WTC11 (cell line): Measurements from ENCODE around the gene SIGLEC14. TPM values are rescaled to one million over a fixed set of nuclear protein-coding genes. Genes with fewer than 3 reads are reported as not detected.

Experiments
- ATAC-seq: fragments of 200-7000 bp; cut with Tn5 transposase; 2 replicates; pipeline ENCODE4 v1.10.0; 2021; ENCODE audit warnings: mild to moderate bottlenecking, moderate library complexity
- CTCF ChIA-PET: fragments of 300-600 bp; sonication (Branson Sonifier 250); formaldehyde crosslinking; loops from one replicate; lab custom pipeline; 2021; ENCODE audit warnings: antibody characterized with exemption; lab: Charles Lee
- POLR2A ChIA-PET: fragments of 350-600 bp; sonication (Branson Sonifier 250); formaldehyde crosslinking; loops from one replicate; lab custom pipeline; 2021; ENCODE audit warnings: antibody characterized with exemption; lab: Charles Lee
- DNase-seq: peaks from one replicate; pipeline ENCODE4 v3.0.0; 2021; ENCODE audit warnings: low spot score
- H3K27ac Mint-ChIP-seq: 2 replicates; pipeline ENCODE4 v1.8.0; 2021; ENCODE audit warnings: mixed read lengths
- H3K27me3 Mint-ChIP-seq: 2 replicates; pipeline ENCODE4 v1.8.0; 2021; ENCODE audit warnings: low read depth, mild to moderate bottlenecking, moderate library complexity, mixed read lengths
- H3K36me3 Mint-ChIP-seq: 2 replicates; pipeline ENCODE4 v1.8.0; 2021; ENCODE audit warnings: mixed read lengths
- H3K4me1 Mint-ChIP-seq: 2 replicates; pipeline ENCODE4 v1.8.0; 2022; ENCODE audit warnings: mixed read lengths
- H3K4me3 Mint-ChIP-seq: 2 replicates; pipeline ENCODE4 v1.8.0; 2021; ENCODE audit warnings: mild to moderate bottlenecking, moderate library complexity, mixed read lengths
- H3K9me3 Mint-ChIP-seq: 2 replicates; pipeline ENCODE4 v1.8.0; 2021; ENCODE audit warnings: mixed read lengths
- AR ChIP-seq: fragments of 250-450 bp; sonication (Bioruptor Pico); IDR thresholded peaks from 2 replicates; pipeline ENCODE4 v1.9.0; 2021; ENCODE audit warnings: mild to moderate bottlenecking
- E2F1 ChIP-seq: sonication (generic); formaldehyde crosslinking; IDR thresholded peaks from 2 replicates; pipeline ENCODE4 v1.8.0; 2022; ENCODE audit warnings: mild to moderate bottlenecking, missing genetic modification reagents
- E2F4 ChIP-seq: sonication (generic); formaldehyde crosslinking; IDR thresholded peaks from 2 replicates; pipeline ENCODE4 v1.8.1; 2022; ENCODE audit warnings: low read depth, mild to moderate bottlenecking, moderate library complexity, missing genetic modification reagents, borderline replicate concordance
- ELF4 ChIP-seq: sonication (generic); formaldehyde crosslinking; IDR thresholded peaks from 2 replicates; pipeline ENCODE4 v1.8.1; 2022; ENCODE audit warnings: low read depth, mild to moderate bottlenecking, moderate library complexity, missing genetic modification reagents
- ESRRA ChIP-seq: sonication (generic); formaldehyde crosslinking; IDR thresholded peaks from 2 replicates; pipeline ENCODE4 v1.8.1; 2022; ENCODE audit warnings: mild to moderate bottlenecking, missing genetic modification reagents, borderline replicate concordance
- IRF2 ChIP-seq: sonication (generic); formaldehyde crosslinking; IDR thresholded peaks from 2 replicates; pipeline ENCODE4 v1.8.0; 2022; ENCODE audit warnings: low read depth, missing genetic modification reagents, borderline replicate concordance
- JAZF1 ChIP-seq: fragments of 250-450 bp; sonication (Bioruptor Pico); IDR thresholded peaks from 2 replicates; pipeline ENCODE4 v1.9.0; 2021; ENCODE audit warnings: moderate library complexity, mild to moderate bottlenecking, inconsistent platforms
- NFE2L1 ChIP-seq: sonication (generic); formaldehyde crosslinking; IDR thresholded peaks from 2 replicates; pipeline ENCODE4 v1.8.1; 2023; ENCODE audit warnings: missing genetic modification reagents
- NR2C2 ChIP-seq: sonication (generic); formaldehyde crosslinking; IDR thresholded peaks from 2 replicates; pipeline ENCODE4 v1.8.0; 2022; ENCODE audit warnings: mild to moderate bottlenecking, missing genetic modification reagents
- OVOL2 ChIP-seq: fragments of 250-450 bp; sonication (Bioruptor Pico); IDR thresholded peaks from 2 replicates; pipeline ENCODE4 v1.9.0; 2021; ENCODE audit warnings: mild to moderate bottlenecking, borderline replicate concordance
- PRDM15 ChIP-seq: sonication (generic); formaldehyde crosslinking; IDR thresholded peaks from 2 replicates; pipeline ENCODE4 v1.8.0; 2022; ENCODE audit warnings: missing genetic modification reagents
- PREB ChIP-seq: sonication (generic); formaldehyde crosslinking; IDR thresholded peaks from 2 replicates; pipeline ENCODE4 v1.8.1; 2022; ENCODE audit warnings: mild to moderate bottlenecking, missing genetic modification reagents, moderate library complexity, borderline replicate concordance
- RELA ChIP-seq: sonication (generic); formaldehyde crosslinking; IDR thresholded peaks from 2 replicates; pipeline ENCODE4 v1.8.1; 2022; ENCODE audit warnings: missing genetic modification reagents, mild to moderate bottlenecking, borderline replicate concordance
- SOX15 ChIP-seq: fragments of 250-450 bp; sonication (Bioruptor Pico); IDR thresholded peaks from 2 replicates; pipeline ENCODE4 v1.9.0; 2021; ENCODE audit warnings: mild to moderate bottlenecking
- USF2 ChIP-seq: sonication (generic); formaldehyde crosslinking; IDR thresholded peaks from 2 replicates; pipeline ENCODE4 v1.8.1; 2023; ENCODE audit warnings: mild to moderate bottlenecking, missing genetic modification reagents, moderate library complexity
- ZNF138 ChIP-seq: sonication (generic); formaldehyde crosslinking; conservative IDR thresholded peaks from 2 replicates; pipeline ENCODE4 v1.8.1; 2022; ENCODE audit warnings: mild to moderate bottlenecking, moderate library complexity, missing genetic modification reagents
- ZNF263 ChIP-seq: sonication (generic); formaldehyde crosslinking; IDR thresholded peaks from 2 replicates; pipeline ENCODE4 v1.8.1; 2022; ENCODE audit warnings: low read depth, mild to moderate bottlenecking, moderate library complexity, missing genetic modification reagents
- ZNF396 ChIP-seq: fragments of 250-450 bp; sonication (Bioruptor Pico); IDR thresholded peaks from 2 replicates; pipeline ENCODE4 v1.8.0; 2021; ENCODE audit warnings: mild to moderate bottlenecking, moderate library complexity, borderline replicate concordance
- total RNA-seq: library from RNA; stranded (reverse); gene quantifications from 3 replicates; pipeline ENCODE4 v1.2.3, GENCODE V29; 2021
- TF ChIP-seq, protein P1 (sequence below): sonication (generic); formaldehyde crosslinking; IDR thresholded peaks from 2 replicates; pipeline ENCODE4 v1.8.0; 2023; ENCODE audit warnings: missing genetic modification reagents, mild to moderate bottlenecking, borderline replicate concordance
- TF ChIP-seq, protein P2 (sequence below): sonication (generic); formaldehyde crosslinking; IDR thresholded peaks from 2 replicates; pipeline ENCODE4 v1.8.1; 2023; ENCODE audit warnings: mild to moderate bottlenecking, missing genetic modification reagents, moderate library complexity

SIGLEC14 gene
- total RNA-seq, 1 experiment from 2014 or later: not detected

DNA sequence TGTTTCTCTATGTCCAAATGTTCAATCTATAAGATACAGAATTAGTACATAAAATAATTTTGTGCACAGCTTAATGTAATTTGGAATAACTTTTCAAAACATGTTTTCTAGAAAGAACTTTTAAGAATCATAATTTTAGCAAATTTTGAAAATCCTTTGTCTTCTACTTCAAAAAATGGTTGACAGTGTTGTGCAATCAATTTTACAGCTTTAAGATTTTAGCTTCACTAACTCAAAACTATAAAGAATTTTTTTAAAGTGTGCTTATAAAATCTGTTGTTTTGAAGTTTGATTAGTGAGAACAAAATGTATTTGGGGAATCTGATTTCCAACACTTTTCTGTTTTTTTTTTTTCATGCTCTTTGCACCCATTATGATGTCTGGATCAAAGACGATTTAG, 33.8 kb upstream of the SIGLEC14 start (continued):
- TF ChIP-seq PRDM15 (CRISPR knock-in tag) (no peak), RELA (CRISPR knock-in tag) (no peak), PREB (no peak), E2F1 (no peak), NR2C2 (no peak), JAZF1 (CRISPR knock-in tag) (no peak), ZNF138 (CRISPR knock-in tag) (no peak)

- CTCF ChIA-PET: interaction anchor here (1.1 to 3.4 kb wide), 5 partner anchors 11 to 101 kb away, joined by 4 to 13 read pairs (median 10); no protein-coding TSS in a partner anchor
- H3K9me3 Mint-ChIP-seq: peaks cover 16% of the 10 kb centered on the region
- no peak for TF ChIP-seq ZNF396 (CRISPR knock-in tag)
- no peak for TF ChIP-seq ZNF263 (CRISPR knock-in tag)
- TF ChIP-seq ELF4 (CRISPR knock-in tag): no peak
- TF ChIP-seq AR (CRISPR knock-in tag): no peak
- no peak for TF ChIP-seq NFE2L1
- TF ChIP-seq, protein P1, sequence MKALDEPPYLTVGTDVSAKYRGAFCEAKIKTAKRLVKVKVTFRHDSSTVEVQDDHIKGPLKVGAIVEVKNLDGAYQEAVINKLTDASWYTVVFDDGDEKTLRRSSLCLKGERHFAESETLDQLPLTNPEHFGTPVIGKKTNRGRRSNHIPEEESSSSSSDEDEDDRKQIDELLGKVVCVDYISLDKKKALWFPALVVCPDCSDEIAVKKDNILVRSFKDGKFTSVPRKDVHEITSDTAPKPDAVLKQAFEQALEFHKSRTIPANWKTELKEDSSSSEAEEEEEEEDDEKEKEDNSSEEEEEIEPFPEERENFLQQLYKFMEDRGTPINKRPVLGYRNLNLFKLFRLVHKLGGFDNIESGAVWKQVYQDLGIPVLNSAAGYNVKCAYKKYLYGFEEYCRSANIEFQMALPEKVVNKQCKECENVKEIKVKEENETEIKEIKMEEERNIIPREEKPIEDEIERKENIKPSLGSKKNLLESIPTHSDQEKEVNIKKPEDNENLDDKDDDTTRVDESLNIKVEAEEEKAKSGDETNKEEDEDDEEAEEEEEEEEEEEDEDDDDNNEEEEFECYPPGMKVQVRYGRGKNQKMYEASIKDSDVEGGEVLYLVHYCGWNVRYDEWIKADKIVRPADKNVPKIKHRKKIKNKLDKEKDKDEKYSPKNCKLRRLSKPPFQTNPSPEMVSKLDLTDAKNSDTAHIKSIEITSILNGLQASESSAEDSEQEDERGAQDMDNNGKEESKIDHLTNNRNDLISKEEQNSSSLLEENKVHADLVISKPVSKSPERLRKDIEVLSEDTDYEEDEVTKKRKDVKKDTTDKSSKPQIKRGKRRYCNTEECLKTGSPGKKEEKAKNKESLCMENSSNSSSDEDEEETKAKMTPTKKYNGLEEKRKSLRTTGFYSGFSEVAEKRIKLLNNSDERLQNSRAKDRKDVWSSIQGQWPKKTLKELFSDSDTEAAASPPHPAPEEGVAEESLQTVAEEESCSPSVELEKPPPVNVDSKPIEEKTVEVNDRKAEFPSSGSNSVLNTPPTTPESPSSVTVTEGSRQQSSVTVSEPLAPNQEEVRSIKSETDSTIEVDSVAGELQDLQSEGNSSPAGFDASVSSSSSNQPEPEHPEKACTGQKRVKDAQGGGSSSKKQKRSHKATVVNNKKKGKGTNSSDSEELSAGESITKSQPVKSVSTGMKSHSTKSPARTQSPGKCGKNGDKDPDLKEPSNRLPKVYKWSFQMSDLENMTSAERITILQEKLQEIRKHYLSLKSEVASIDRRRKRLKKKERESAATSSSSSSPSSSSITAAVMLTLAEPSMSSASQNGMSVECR (CRISPR knock-in tag): no peak
- TF ChIP-seq SOX15: no peak
- TF ChIP-seq, protein P2, sequence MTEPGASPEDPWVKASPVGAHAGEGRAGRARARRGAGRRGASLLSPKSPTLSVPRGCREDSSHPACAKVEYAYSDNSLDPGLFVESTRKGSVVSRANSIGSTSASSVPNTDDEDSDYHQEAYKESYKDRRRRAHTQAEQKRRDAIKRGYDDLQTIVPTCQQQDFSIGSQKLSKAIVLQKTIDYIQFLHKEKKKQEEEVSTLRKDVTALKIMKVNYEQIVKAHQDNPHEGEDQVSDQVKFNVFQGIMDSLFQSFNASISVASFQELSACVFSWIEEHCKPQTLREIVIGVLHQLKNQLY: no peak
- TF ChIP-seq IRF2 (CRISPR knock-in tag): no peak
- no peak for TF ChIP-seq ESRRA (CRISPR knock-in tag)
- TF ChIP-seq OVOL2 (CRISPR knock-in tag): no peak
- no peak for TF ChIP-seq USF2 (CRISPR knock-in tag)
- TF ChIP-seq E2F4: no peak
- TF ChIP-seq JAZF1 (CRISPR knock-in tag): no peak
- peaks cover 26% of the 10 kb centered on the region for H3K27me3 Mint-ChIP-seq
- ATAC-seq (no peak), DNase-seq (no peak)
- no peaks in the 10 kb centered on the region for H3K4me1 Mint-ChIP-seq
- no peaks in the 10 kb centered on the region; the same call in 1 of the 2 replicates for H3K36me3 Mint-ChIP-seq
- POLR2A ChIA-PET: no interaction called here
- no peak overlapping the region for H3K4me3 Mint-ChIP-seq
- H3K27ac Mint-ChIP-seq: no peak overlapping the region
Measured at GRCh38 chr19:51676566-51677083, 30.0 kb upstream of the SIGLEC14 start.
